GM21717 (cell line): Measurements from ENCODE around the gene DNAH17.

Experiments used
- ATAC-seq: cut with Tn5 transposase; IDR thresholded peaks from one replicate; pipeline ENCODE4 v1.9.1; 2021; ENCODE audit warnings: mild to moderate bottlenecking, moderate library complexity; ENCODE audit not compliant: unreplicated experiment

The DNAH17 gene

GRCh38 chr17:78419970-78420815 is 157.0 kb downstream of the DNAH17 start:
- ATAC-seq = no peak

- no peak for ATAC-seq
Observed at GRCh38 chr17:78418326-78419026, 158.7 kb downstream of the DNAH17 start.

- no peak for ATAC-seq
Observed at GRCh38 chr17:78417531-78417909, 159.7 kb downstream of the DNAH17 start.

GRCh38 chr17:78416791-78417530 is 160.2 kb downstream of the DNAH17 start:
- no peak for ATAC-seq

GRCh38 chr17:78415821-78416711 is 161.1 kb downstream of the DNAH17 start:
- ATAC-seq = no peak

GRCh38 chr17:78414178-78415162 is 162.7 kb downstream of the DNAH17 start:
- no peak for ATAC-seq

- no peak for ATAC-seq
Observed at GRCh38 chr17:78412403-78412802, 164.8 kb downstream of the DNAH17 start.

GRCh38 chr17:78411241-78411857 is 165.8 kb downstream of the DNAH17 start:
- ATAC-seq = no peak

- no peak for ATAC-seq
Observed at GRCh38 chr17:78409191-78409928, 167.8 kb downstream of the DNAH17 start.

GRCh38 chr17:78408476-78409050 is 168.6 kb downstream of the DNAH17 start:
- ATAC-seq = no peak

GRCh38 chr17:78407387-78408000 is 169.7 kb downstream of the DNAH17 start:
- no peak for ATAC-seq

GRCh38 chr17:78406920-78407319 is 170.3 kb downstream of the DNAH17 start:
- ATAC-seq = no peak

GRCh38 chr17:78406396-78406795 is 170.8 kb downstream of the DNAH17 start:
- no peak for ATAC-seq

- ATAC-seq = no peak
Observed at GRCh38 chr17:78403822-78404221, 173.4 kb downstream of the DNAH17 start.

- ATAC-seq = no peak
Observed at GRCh38 chr17:78401891-78402290, 175.3 kb downstream of the DNAH17 start.

- ATAC-seq = no peak
Observed at GRCh38 chr17:78401246-78401645, 175.9 kb downstream of the DNAH17 start.

GRCh38 chr17:78400581-78401240 is 176.5 kb downstream of the DNAH17 start:
- ATAC-seq = no peak
